Measurements from ENCODE around the gene CCDC82. TPM values are rescaled to one million over a fixed set of nuclear protein-coding genes. Genes with fewer than 3 reads are reported as not detected.
"Not testable (repeated sequence)": the region's sequence is repeated elsewhere in the genome, so short reads cannot be mapped to it uniquely, and the experiment has no call there.

The CCDC82 gene
- total RNA-seq, 1 donor from 2014 or later, result 34.1 TPM

DNA sequence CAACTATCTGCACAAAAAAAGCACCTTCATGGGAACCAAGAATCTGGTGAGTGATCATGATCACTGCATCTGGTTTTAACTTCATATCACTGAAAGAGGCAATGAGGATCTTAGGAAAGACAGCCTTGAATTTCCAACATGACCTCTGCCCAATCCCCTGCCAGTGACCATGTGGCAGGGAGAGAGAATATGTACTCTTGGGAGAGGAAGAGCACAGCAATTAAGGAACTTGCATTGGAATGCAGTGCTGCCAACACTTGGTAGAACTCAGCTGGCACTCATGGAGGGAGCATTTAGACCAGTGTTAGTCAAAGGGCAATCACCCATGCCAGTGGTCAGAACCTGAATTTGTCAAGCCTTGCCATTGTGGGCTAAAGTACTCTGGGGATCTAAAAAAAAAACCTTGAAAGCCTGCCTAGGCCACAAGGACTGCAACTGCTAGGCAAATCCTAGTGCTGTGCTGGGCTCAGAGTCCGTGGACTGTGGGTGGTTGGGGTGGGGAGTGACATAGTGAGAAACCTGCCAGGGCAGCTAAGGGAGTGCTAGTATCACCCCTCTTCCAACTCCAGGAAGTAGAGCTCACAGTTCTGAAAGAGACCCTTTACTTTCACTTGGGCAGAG is 23.2 kb upstream of the CCDC82 start:
- Mint-ChIP-seq H3K27me3 (ENCODE audit: unreplicated experiment) (no peaks in the 10 kb centered on the region), H3K4me3 (ENCODE audit: unreplicated experiment) (no peak overlapping the region), H3K27ac (ENCODE audit: unreplicated experiment) (no peak overlapping the region), H3K9me3 (ENCODE audit: unreplicated experiment) (no peaks in the 10 kb centered on the region), H3K36me3 (ENCODE audit: low read depth, unreplicated experiment) (no peaks in the 10 kb centered on the region), H3K4me1 (ENCODE audit: unreplicated experiment) (no peaks in the 10 kb centered on the region)
- no peak for DNase-seq (ENCODE audit: low spot score)
- TF ChIP-seq CTCF (IDR thresholded peaks at IDR 0.05; ENCODE audit: unreplicated experiment), result no peak

GRCh38 chr11:96411412-96411811 is 21.7 kb upstream of the CCDC82 start:
- not testable (repeated sequence) for H3K9me3 Mint-ChIP-seq (ENCODE audit: unreplicated experiment); H3K36me3 Mint-ChIP-seq (ENCODE audit: low read depth, unreplicated experiment); H3K27me3 Mint-ChIP-seq (ENCODE audit: unreplicated experiment); H3K4me1 Mint-ChIP-seq (ENCODE audit: unreplicated experiment); DNase-seq (ENCODE audit: low spot score)
- H3K4me3 Mint-ChIP-seq (ENCODE audit: unreplicated experiment), result peak overlapping the region; percentile 73
- H3K27ac Mint-ChIP-seq (ENCODE audit: unreplicated experiment), result peak overlapping the region; percentile 80

GRCh38 chr11:96400697-96401096 is 11.0 kb upstream of the CCDC82 start:
- TF ChIP-seq CTCF (IDR thresholded peaks at IDR 0.05; ENCODE audit: unreplicated experiment), result no peak
- DNase-seq (ENCODE audit: low spot score), result no peak
- Mint-ChIP-seq H3K4me1 (ENCODE audit: unreplicated experiment) (no peaks in the 10 kb centered on the region), H3K27me3 (ENCODE audit: unreplicated experiment) (no peaks in the 10 kb centered on the region), H3K27ac (ENCODE audit: unreplicated experiment) (no peak overlapping the region), H3K4me3 (ENCODE audit: unreplicated experiment) (no peak overlapping the region), H3K9me3 (ENCODE audit: unreplicated experiment) (no peaks in the 10 kb centered on the region), H3K36me3 (ENCODE audit: low read depth, unreplicated experiment) (no peaks in the 10 kb centered on the region)

DNA sequence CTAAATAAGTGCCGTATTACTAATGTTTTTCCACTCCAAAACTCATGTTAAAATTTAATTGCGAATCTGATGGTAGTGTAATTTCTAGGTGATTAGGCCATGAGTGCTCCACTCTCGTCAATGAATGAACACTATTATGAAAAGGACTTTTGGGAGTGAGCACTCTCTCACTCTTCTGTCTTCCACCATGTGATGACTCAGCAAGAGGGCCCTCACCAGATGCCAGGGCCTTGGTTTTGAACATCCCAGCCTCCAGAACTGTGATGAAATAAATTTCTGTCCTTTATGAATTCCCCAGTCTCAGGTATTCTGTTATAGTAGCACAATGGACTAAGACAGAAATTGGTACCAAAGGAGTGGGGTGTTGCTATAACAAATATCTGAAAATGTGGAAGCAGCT is 8.2 kb upstream of the CCDC82 start:
- Mint-ChIP-seq H3K27me3 (ENCODE audit: unreplicated experiment) (no peaks in the 10 kb centered on the region), H3K9me3 (ENCODE audit: unreplicated experiment) (no peaks in the 10 kb centered on the region), H3K27ac (ENCODE audit: unreplicated experiment) (no peak overlapping the region), H3K36me3 (ENCODE audit: low read depth, unreplicated experiment) (no peaks in the 10 kb centered on the region), H3K4me1 (ENCODE audit: unreplicated experiment) (no peaks in the 10 kb centered on the region), H3K4me3 (ENCODE audit: unreplicated experiment) (no peak overlapping the region)
- no peak for TF ChIP-seq CTCF (IDR thresholded peaks at IDR 0.05; ENCODE audit: unreplicated experiment)
- no peak for DNase-seq (ENCODE audit: low spot score)

DNA sequence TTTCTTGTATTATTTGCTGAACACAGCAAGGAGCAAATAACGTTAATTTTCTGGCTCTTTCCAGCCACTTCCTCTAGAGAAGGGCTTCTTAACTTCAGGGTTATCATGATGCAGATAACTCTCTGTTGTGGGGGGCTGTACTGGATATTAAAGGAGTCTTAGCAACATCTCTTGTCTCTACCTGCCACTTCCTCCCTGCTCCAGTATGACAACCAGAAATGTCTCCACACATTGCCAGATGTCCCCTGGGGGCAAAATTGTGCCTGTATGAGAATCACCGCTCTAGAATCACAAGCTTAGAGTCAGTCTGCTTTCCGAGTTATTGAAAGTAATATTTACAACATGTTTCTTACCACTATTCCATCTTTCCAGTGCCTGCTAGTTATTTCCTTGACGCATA is 6.9 kb upstream of the CCDC82 start:
- Mint-ChIP-seq H3K27ac (ENCODE audit: unreplicated experiment) (no peak overlapping the region), H3K36me3 (ENCODE audit: low read depth, unreplicated experiment) (no peaks in the 10 kb centered on the region), H3K9me3 (ENCODE audit: unreplicated experiment) (no peaks in the 10 kb centered on the region), H3K4me3 (ENCODE audit: unreplicated experiment) (no peak overlapping the region), H3K27me3 (ENCODE audit: unreplicated experiment) (no peaks in the 10 kb centered on the region), H3K4me1 (ENCODE audit: unreplicated experiment) (no peaks in the 10 kb centered on the region)
- no peak for TF ChIP-seq CTCF (IDR thresholded peaks at IDR 0.05; ENCODE audit: unreplicated experiment)
- no peak for DNase-seq (ENCODE audit: low spot score)
